NT2/D1 (cell line): ENCODE results near the gene S100A4.
"Not testable (repeated sequence)": the region's sequence is repeated elsewhere in the genome, so short reads cannot be mapped to it uniquely, and the experiment has no call there.

ENCODE experiments used
- DNase-seq: peaks from one replicate; pipeline ENCODE4 v3.0.0-alpha.2; 2011; ENCODE audit warnings: low read depth, low spot score
- H3K27me3 ChIP-seq: 2 replicates; pipeline ENCODE4 v1.6.0; 2011; ENCODE audit warnings: mild to moderate bottlenecking; ENCODE audit not compliant: insufficient read length, insufficient read depth
- H3K36me3 ChIP-seq: 2 replicates; pipeline ENCODE4 v1.6.1; 2011; ENCODE audit warnings: mild to moderate bottlenecking, low read length, mixed read lengths; ENCODE audit not compliant: insufficient read depth, insufficient read length
- H3K4me1 ChIP-seq: 2 replicates; pipeline ENCODE4 v1.5.1; 2011; ENCODE audit not compliant: insufficient read depth, insufficient read length
- H3K4me3 ChIP-seq: 2 replicates; pipeline ENCODE4 v1.5.1; 2011; ENCODE audit warnings: low read depth; ENCODE audit not compliant: insufficient read length
- H3K9ac ChIP-seq: 2 replicates; pipeline ENCODE4 v1.6.0; 2011; ENCODE audit warnings: low read depth; ENCODE audit not compliant: insufficient read length
- H3K9me3 ChIP-seq: 2 replicates; pipeline ENCODE4 v1.5.1; 2011; ENCODE audit warnings: mild to moderate bottlenecking, low read length; ENCODE audit not compliant: insufficient read depth
- SUZ12 ChIP-seq: IDR thresholded peaks from 2 replicates; pipeline ENCODE4 v1.6.1; 2011; ENCODE audit not compliant: insufficient read length, insufficient read depth; ENCODE audit errors: extremely low read depth
- YY1 ChIP-seq: IDR thresholded peaks from 2 replicates; pipeline ENCODE4 v1.6.1; 2011; ENCODE audit not compliant: insufficient read length, insufficient read depth
- ZNF274 ChIP-seq: IDR thresholded peaks from 2 replicates; pipeline ENCODE4 v1.6.1; 2011; ENCODE audit warnings: mild to moderate bottlenecking, low read depth, low read length

Gene S100A4

DNA sequence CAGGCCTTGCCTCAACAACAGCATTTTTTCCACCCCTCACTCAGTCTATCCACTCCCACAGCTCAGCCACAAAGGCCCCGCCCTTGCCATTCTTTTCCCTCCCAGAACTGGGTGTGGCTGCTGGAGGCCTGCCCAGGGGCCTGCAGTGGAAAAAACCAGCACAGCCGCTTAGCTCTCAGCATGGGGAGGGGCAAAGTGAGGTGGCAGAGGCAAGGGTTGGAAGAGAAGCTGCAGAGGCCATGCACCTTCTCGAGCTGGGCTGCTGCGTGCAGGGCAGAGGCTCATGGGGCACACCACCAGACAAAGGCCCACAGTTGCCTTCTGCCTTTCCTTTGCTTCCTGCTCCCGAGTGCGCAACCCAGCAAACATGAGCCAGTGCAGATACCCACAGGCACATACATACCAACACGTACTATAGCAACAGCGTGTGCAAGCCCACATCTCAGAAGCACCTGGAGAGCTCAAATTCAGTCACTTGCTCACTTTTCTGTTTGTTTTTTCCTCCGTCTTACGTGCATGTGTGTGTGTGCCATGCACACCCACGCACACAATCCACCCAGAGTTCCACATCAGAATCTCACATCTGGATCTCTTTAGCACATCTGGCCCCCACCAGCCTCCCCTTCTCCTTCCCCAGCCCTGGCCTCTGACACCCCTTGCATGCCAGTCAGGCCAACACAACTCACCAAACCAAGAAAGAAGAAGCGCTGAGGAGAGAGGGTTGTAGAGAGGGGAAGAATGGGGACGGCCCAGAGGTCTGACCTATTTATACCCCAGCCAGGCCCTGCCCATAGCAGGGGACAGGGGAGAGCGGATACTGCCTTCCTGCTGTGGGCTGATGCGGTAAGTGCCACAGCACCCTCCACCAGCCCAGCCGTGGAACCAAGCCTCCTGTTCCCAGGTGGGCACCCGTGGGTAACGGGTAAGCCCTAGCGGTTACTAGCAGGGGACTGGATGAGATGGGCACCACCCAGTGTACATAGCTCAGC lies at the start of gene S100A4:
Gene S100A4 (minus strand): TSS at position 740 of the 989 bp plus-strand sequence. CDS start 1,012 bp downstream, outside the sequence.
- H3K4me1 ChIP-seq: peaks cover 41% of the 10 kb centered on the region
- no peak for TF ChIP-seq SUZ12
- H3K9me3 ChIP-seq: peaks cover 11% of the 10 kb centered on the region; the same call in 1 of the 2 replicates
- no peaks in the 10 kb centered on the region for H3K27me3 ChIP-seq
- peaks cover 5% of the 10 kb centered on the region for H3K36me3 ChIP-seq
- no peak within 1 kb of the TSS for H3K4me3 ChIP-seq
- DNase-seq: peak; percentile 80
- peak within 1 kb of the TSS; percentile 68 for H3K9ac ChIP-seq

DNA sequence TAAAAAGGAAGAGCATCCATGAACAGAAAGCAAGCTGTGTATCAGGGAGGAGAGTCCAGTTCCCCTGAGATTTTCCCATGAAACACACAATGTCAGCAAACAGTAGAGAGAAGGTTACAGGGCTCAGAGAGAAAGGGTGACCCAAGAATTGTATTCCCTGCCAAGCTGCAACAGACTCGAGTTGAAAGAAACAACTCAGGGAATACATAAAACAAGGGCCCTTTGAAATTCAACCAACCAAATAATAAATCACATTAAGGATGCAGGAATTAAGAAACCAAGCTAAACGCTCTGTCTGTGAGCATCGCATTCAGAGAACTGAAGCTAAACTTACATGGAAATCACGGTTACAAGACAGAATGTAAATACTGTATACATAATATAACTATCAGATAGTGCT lies 47.1 kb upstream of the S100A4 start:
- H3K27me3 ChIP-seq: no peaks in the 10 kb centered on the region
- DNase-seq: no peak
- TF ChIP-seq SUZ12: no peak
- TF ChIP-seq YY1: no peak
- TF ChIP-seq ZNF274: no peak
- H3K36me3 ChIP-seq: no peaks in the 10 kb centered on the region
- no peaks in the 10 kb centered on the region for H3K9me3 ChIP-seq
- no peak overlapping the region for H3K4me3 ChIP-seq
- H3K4me1 ChIP-seq: peaks cover under 1% of the 10 kb centered on the region
- no peak overlapping the region for H3K9ac ChIP-seq

DNA sequence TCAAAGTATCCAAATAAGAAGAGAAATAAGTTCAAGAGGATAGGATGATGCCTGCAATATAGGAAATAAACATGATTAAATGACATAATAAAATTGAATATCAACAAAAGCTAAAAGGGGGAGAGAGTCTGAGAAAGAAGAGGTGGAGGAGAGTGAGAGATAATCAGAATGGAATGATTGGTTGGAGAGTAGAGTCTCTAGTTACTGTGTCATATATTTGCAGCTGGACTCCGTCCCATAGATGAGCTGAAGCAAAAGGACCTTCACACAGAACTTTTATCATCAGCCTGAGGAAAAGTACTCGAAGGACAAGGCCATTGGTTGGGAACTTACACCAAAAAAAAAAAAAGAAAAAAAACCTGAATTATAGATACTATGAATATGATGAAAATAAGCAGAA lies 42.9 kb upstream of the S100A4 start:
- Histone ChIP-seq H3K27me3 (no peaks in the 10 kb centered on the region), H3K4me3 (no peak overlapping the region), H3K9ac (no peak overlapping the region), H3K36me3 (no peaks in the 10 kb centered on the region), H3K9me3 (no peaks in the 10 kb centered on the region), H3K4me1 (peaks cover 5% of the 10 kb centered on the region)
- TF ChIP-seq SUZ12: no peak
- TF ChIP-seq ZNF274: no peak
- TF ChIP-seq YY1: no peak
- no peak for DNase-seq

DNA sequence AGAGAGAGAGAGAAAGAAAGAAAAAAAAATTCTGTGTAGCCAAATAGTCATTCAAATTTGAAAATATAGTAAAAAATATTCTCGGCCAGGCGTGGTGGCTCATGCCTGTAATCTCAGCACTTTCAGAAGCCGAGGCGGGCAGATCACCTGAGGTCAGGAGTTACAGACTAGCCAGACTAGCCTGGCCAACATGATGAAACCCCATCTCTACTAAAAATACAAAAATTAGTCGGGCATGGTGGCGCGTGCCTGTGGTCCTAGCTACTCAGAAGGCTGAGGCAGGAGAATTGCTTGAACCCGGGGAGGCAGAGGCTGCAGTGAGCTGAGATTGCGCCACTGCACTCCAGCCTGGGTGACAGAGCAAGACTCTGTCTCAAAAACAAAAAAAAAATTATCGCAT lies 42.4 kb upstream of the S100A4 start:
- DNase-seq, H3K4me3 ChIP-seq, H3K4me1 ChIP-seq, H3K27me3 ChIP-seq, H3K9me3 ChIP-seq, H3K9ac ChIP-seq, H3K36me3 ChIP-seq: not testable (repeated sequence)

DNA sequence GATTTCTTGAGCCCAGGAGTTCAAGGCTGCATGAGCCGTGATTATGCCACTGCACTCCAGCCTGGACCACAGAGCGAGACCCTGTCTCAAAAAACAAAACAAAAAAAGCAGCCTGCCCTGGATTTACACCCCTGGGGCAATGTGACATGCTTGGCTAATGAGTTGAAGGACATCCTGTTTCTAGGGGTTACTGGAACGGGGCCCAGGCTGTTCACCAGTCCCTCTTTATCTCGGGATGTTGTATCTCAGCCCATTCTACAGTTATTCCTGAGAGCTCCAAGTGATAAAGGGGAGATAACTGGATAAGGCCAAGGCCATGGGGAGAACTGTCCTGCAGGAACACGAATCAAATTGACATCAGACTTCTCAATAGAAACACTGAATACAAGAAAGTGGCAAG lies 41.7 kb upstream of the S100A4 start:
- DNase-seq: no peak
- H3K36me3 ChIP-seq: no peaks in the 10 kb centered on the region
- H3K4me3 ChIP-seq: no peak overlapping the region
- TF ChIP-seq YY1: no peak
- TF ChIP-seq ZNF274: no peak
- TF ChIP-seq SUZ12: no peak
- no peak overlapping the region for H3K9ac ChIP-seq
- no peaks in the 10 kb centered on the region for H3K27me3 ChIP-seq
- H3K9me3 ChIP-seq: no peaks in the 10 kb centered on the region
- H3K4me1 ChIP-seq: peaks cover 5% of the 10 kb centered on the region

DNA sequence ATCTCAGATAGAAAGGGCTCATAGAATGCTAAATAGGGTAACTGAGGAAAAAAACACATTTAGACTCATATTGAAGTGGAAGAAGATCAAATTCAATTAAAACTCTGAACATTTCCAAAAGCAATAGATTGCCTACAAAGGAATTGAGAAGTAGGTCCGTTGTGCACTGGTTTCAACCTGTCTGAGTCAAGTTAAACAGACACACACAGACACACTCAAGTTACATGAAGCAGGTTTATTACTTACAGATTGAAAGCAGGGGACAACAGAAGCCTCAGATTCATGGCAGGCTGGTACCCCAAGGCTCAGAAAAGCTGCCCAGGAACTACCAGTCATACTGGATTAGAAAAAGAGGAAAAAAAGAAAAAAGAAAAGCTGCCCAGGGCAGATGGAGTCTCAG lies 40.7 kb upstream of the S100A4 start:
- peaks cover 9% of the 10 kb centered on the region; the same call in 1 of the 2 replicates for H3K9me3 ChIP-seq
- DNase-seq: no peak
- H3K9ac ChIP-seq: no peak overlapping the region
- TF ChIP-seq SUZ12: no peak
- no peak for TF ChIP-seq YY1
- no peak for TF ChIP-seq ZNF274
- H3K4me3 ChIP-seq: no peak overlapping the region
- H3K36me3 ChIP-seq: no peaks in the 10 kb centered on the region
- H3K27me3 ChIP-seq: no peaks in the 10 kb centered on the region
- peaks cover 5% of the 10 kb centered on the region for H3K4me1 ChIP-seq

DNA sequence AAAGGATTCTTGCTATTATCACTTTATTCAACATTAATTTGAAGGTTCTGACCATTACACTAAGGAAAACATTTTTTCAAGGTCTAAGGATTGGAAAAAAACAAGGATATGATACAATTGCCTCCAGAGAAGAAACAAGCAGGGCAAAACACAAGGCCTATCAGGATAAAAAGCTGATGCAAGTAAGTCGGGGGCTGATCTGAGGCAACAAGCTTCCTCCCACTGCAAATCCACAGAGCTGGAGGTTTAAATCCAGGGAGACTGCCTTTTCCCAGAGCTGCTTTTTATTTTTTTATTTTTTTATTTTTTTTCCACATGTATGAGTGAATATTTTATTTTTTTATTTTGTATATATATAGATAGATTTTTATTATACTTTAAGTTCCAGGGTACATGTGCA lies 39.4 kb upstream of the S100A4 start:
- Histone ChIP-seq H3K9ac (no peak overlapping the region), H3K36me3 (no peaks in the 10 kb centered on the region), H3K4me3 (no peak overlapping the region), H3K9me3 (peaks cover 9% of the 10 kb centered on the region; the same call in 1 of the 2 replicates), H3K4me1 (peaks cover 5% of the 10 kb centered on the region), H3K27me3 (no peaks in the 10 kb centered on the region)
- TF ChIP-seq SUZ12: no peak
- no peak for TF ChIP-seq YY1
- no peak for TF ChIP-seq ZNF274
- DNase-seq: no peak

DNA sequence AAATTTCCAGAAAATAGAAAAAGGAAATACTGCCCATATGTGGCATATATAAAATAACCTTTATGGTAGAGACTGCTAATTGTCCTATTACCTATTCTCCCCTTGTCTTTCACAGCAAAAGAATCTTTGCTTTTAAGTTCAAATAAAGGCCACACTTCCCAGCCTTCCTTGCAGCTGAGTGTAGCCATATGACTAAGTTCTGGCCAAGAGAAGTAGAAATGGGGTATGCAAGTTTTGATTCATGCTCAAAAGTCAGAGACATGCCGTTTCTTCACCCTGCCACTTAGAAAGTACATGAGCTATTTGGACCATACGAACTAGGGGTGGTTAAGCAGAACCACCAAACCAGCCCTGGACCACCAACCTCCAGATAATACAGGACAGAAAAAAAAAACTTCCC lies 38.4 kb upstream of the S100A4 start:
- Histone ChIP-seq H3K4me1 (peaks cover 5% of the 10 kb centered on the region), H3K9ac (no peak overlapping the region), H3K27me3 (no peaks in the 10 kb centered on the region), H3K36me3 (no peaks in the 10 kb centered on the region), H3K9me3 (peaks cover 9% of the 10 kb centered on the region; the same call in 1 of the 2 replicates), H3K4me3 (no peak overlapping the region)
- no peak for TF ChIP-seq YY1
- TF ChIP-seq SUZ12: no peak
- TF ChIP-seq ZNF274: no peak
- DNase-seq: no peak

DNA sequence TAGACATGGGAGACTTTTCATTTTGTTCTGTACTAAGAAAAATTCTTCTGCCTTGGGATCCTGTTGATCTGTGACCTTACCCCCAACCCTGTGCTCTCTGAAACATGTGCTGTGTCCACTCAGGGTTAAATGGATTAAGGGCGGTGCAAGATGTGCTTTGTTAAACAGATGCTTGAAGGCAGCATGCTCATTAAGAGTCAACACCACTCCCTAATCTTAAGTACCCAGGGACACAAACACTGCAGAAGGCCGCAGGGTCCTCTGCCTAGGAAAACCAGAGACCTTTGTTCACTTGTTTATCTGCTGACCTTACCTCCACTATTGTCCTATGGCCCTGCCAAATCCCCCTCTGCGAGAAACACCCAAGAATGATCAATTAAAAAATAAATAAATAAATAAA lies 37.9 kb upstream of the S100A4 start:
- H3K9me3 ChIP-seq, DNase-seq, H3K27me3 ChIP-seq, H3K4me3 ChIP-seq, H3K4me1 ChIP-seq, H3K36me3 ChIP-seq, H3K9ac ChIP-seq: not testable (repeated sequence)

DNA sequence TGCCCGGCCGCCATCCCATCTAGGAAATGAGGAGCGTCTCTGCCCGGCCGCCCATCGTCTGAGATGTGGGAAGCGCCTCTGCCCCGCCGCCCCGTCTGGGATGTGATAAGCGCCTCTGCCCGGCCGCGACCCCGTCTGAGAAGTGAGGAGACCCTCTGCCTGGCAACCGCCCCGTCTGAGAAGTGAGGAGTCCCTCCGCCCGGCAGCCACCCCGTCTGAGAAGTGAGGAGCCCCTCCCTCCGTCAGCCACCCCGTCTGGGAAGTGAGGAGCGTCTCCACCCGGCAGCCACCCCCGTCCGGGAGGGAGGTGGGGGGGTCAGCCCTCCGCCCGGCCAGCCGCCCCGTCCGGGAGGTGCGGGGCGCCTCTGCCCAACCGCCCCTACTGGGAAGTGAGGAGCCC lies 37.2 kb upstream of the S100A4 start:
- DNase-seq, H3K9me3 ChIP-seq: not testable (repeated sequence)

More for the DNA sequence above, 37.2 kb upstream of the S100A4 start:
- not testable (repeated sequence) for H3K4me1 ChIP-seq, H3K9ac ChIP-seq, H3K27me3 ChIP-seq, H3K36me3 ChIP-seq, H3K4me3 ChIP-seq
